Tibial artery (tissue), 4 donors: Measurements from ENCODE around the gene PCDHGA1.
A peak's percentile ranks its signal among the peaks of the same experiment; 100 is the strongest.

Experiments used
- DNase-seq, 2 donors: peaks; one replicate each; pipeline ENCODE4 v3.0.0-alpha.2; 2019
- H3K27ac ChIP-seq, 2 donors: fragments of 200-600 bp; sonication (generic) in 1 of 2; 1 replicate in 1 of 2; 2 replicates in 1 of 2; pipeline ENCODE4 v1.5.1; 2018 to 2019; ENCODE audit warnings: mild to moderate bottlenecking in 1 of 2
- H3K27me3 ChIP-seq, 2 donors: fragments of 200-600 bp; sonication (generic) in 1 of 2; one replicate each; pipeline versions ENCODE4 v1.5.1 to v1.6.0; 2016 to 2019
- H3K36me3 ChIP-seq, 3 donors: fragments of 200-600 bp; sonication (generic) in 2 of 3; one replicate each; pipeline ENCODE4 v1.5.1; 2016 to 2019; ENCODE audit warnings: mild to moderate bottlenecking in 2 of 3
- H3K4me1 ChIP-seq, 4 donors: fragments of 200-600 bp; sonication (generic) in 2 of 4; 1 replicate in 3 of 4; 2 replicates in 1 of 4; pipeline ENCODE4 v1.5.1; 2016 to 2019
- H3K4me3 ChIP-seq, 2 donors: fragments of 200-600 bp; sonication (generic) in 1 of 2; 1 replicate in 1 of 2; 2 replicates in 1 of 2; pipeline ENCODE4 v1.5.1; 2018 to 2019; ENCODE audit warnings: mild to moderate bottlenecking in 2 of 2
- H3K9me3 ChIP-seq, 3 donors: fragments of 200-600 bp; sonication (generic) in 1 of 3; one replicate each; pipeline ENCODE4 v1.5.1; 2016 to 2019
- CTCF ChIP-seq, 2 experiments: fragments of 200-600 bp in 1 of 2; fragments of 450-650 bp in 1 of 2; IDR thresholded peaks; one replicate each; pipeline ENCODE4 v1.5.1; 2017 to 2019; ENCODE audit warnings: antibody characterized with exemption in 2 of 2, mild to moderate bottlenecking in 1 of 2, moderate library complexity in 1 of 2
- intact Hi-C: fragments of 100-400 bp; cut with DNase I; formaldehyde crosslinking; loops from one replicate; pipeline ENCODE4 v1.15.0; 2023; ENCODE audit warnings: low total_unique reads

PCDHGA1 gene

DNA sequence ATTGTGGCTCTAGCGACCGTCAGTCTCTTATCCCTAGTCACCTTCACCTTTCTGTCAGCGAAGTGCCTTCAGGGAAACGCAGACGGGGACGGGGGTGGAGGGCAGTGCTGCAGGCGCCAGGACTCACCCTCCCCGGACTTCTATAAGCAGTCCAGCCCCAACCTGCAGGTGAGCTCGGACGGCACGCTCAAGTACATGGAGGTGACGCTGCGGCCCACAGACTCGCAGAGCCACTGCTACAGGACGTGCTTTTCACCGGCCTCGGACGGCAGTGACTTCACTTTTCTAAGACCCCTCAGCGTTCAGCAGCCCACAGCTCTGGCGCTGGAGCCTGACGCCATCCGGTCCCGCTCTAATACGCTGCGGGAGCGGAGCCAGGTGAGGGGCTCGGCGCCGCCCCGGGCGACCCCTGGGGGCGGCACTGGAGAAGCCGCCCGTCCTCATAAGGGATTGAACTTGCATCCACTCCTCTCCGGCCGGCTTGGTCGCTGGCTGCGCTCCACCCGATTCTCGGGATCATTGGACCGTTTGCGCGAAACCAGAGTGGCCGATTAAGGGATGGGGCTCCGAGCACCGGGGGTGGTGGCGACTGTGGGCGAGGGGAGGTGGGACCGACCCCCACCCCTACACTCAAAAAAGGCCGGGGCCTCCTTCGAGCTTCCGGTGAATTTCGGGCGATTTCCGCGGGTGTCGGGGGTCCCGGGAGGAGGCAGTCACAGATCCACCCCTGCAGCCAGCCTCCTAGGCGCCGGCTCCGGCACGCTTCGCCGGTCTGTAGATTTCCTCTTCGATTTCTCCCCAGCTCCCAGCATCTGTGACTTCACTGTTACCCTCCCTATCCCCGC is 161.2 kb downstream of the PCDHGA1 start:
- Histone ChIP-seq H3K9me3 (no peaks in the 10 kb centered on the region), H3K4me3 (no peak overlapping the region), H3K4me1 (peaks cover 0 to 34% (median 24%) of the 10 kb centered on the region in 4 donors), H3K36me3 (peaks cover 0 to 37% (median 29%) of the 10 kb centered on the region in 3 donors), H3K27me3 (no peaks in the 10 kb centered on the region), H3K27ac (no peak overlapping the region)
- no peak for DNase-seq
- no peak for TF ChIP-seq CTCF (IDR thresholded peaks at IDR 0.05)
- intact Hi-C loops: no loop called here

GRCh38 chr5:141492168-141492885 is 162.0 kb downstream of the PCDHGA1 start:
- DNase-seq: no peak
- Histone ChIP-seq H3K27me3 (no peaks in the 10 kb centered on the region), H3K9me3 (no peaks in the 10 kb centered on the region), H3K36me3 (peaks cover 0 to 43% (median 29%) of the 10 kb centered on the region in 3 donors), H3K4me3 (no peak overlapping the region), H3K27ac (no peak overlapping the region), H3K4me1 (peaks cover 0 to 34% (median 24%) of the 10 kb centered on the region in 4 donors)
- no peak for TF ChIP-seq CTCF (IDR thresholded peaks at IDR 0.05)
- intact Hi-C loops: no loop called here

- Histone ChIP-seq H3K36me3 (peaks cover 0 to 48% (median 38%) of the 10 kb centered on the region in 3 donors), H3K27me3 (no peaks in the 10 kb centered on the region), H3K4me3 (no peak overlapping the region), H3K27ac (peak overlapping the region; percentile 11 to 36), H3K9me3 (no peaks in the 10 kb centered on the region), H3K4me1 (peaks cover 0 to 34% (median 24%) of the 10 kb centered on the region in 4 donors)
- TF ChIP-seq CTCF (IDR thresholded peaks at IDR 0.05): no peak
- DNase-seq: no peak
- intact Hi-C loops: no loop called here
Measured at GRCh38 chr5:141493500-141494422, 163.4 kb downstream of the PCDHGA1 start.

DNA sequence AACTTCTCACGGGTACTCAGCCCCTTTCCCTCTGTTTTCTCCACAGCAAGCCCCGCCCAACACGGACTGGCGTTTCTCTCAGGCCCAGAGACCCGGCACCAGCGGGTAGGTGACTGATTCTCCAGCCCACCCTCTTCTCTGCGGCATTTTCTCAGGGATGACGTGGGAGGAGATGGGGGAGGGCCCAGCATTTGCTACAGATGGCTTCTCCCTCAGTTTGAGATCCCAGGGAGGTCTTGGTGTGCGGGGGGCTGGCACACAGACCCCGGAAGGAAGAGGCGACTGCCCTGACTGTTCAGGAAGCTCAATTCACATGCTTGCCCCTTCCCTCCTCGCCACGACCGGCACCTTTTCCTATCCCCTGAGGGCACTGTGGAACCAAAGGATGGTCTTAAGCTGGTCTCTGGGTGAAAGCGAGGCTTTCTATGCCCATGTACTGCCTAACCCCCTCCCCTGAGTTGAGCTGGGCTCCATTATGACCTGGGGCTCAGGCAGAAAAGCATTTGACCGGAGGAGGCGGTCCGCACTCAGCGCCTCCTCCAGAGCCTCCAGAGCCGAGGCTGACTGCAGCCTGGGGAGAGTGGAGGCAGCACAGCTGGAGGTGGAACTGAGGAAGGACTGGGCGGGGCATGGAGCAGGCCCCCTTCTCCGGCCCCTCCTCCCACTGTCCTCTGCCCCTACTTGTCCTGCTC is 164.6 kb downstream of the PCDHGA1 start:
- intact Hi-C loops: no loop called here
- Histone ChIP-seq H3K9me3 (no peaks in the 10 kb centered on the region), H3K4me1 (peaks cover 0 to 34% (median 18%) of the 10 kb centered on the region in 4 donors), H3K4me3 (no peak overlapping the region), H3K27me3 (no peaks in the 10 kb centered on the region), H3K27ac (peak overlapping the region; percentile 11 to 36), H3K36me3 (peaks cover 0 to 36% (median 34%) of the 10 kb centered on the region in 3 donors)
- no peak for TF ChIP-seq CTCF (IDR thresholded peaks at IDR 0.05)
- DNase-seq: no peak

DNA sequence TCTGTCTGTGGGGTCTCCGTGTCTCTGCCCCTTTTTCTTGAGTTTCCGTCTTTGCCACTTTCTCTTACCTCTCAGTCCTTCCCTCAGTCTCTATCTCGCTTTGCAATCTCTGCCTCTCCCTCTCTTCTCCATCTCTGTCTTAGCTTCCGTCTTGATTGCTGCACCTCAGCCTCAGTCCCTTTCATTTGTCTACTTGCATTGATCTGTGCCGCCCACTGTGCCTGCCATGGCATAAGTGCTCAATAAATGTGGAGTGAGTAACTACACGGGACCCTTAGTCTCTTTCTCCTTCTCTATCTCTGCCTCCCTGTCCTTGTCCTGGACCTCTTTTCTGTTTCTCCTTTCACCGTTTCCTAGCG is 165.1 kb downstream of the PCDHGA1 start:
- no peak for TF ChIP-seq CTCF (IDR thresholded peaks at IDR 0.05)
- intact Hi-C loops: no loop called here
- no peak for DNase-seq
- Histone ChIP-seq H3K4me3 (no peak overlapping the region), H3K36me3 (peaks cover 0 to 31% (median 30%) of the 10 kb centered on the region in 3 donors), H3K27me3 (no peaks in the 10 kb centered on the region), H3K27ac (peak overlapping the region in 1 of 2 donors; percentile 36), H3K4me1 (peaks cover 0 to 34% (median 18%) of the 10 kb centered on the region in 4 donors), H3K9me3 (no peaks in the 10 kb centered on the region)
